ENCODE data around the gene KLF15.

DNA sequence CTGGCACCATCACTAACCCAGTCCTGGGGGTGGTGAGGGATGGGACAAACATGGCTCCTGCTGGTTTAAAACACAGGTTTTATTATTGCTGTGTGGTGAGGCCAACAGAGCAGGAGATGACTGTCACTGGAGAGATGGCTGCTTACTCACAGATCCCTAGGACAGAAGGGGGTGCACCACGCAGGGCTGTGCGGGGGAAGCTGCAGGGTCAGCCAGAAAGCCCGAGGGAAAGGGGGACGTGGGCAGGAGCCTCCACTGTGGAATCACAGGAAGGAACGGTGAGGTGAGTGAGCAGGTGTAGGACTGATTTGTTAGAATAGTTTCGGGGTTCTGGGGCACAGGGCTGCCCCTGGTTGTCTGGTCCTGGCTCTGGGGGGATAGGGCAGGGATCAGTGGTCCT lies 45.0 kb upstream of the KLF15 start:
- TF ChIP-seq POLR2A (IDR thresholded peaks at IDR 0.05; ENCODE audit: low read length) (no peak), GATA1 (IDR thresholded peaks at IDR 0.05; ENCODE audit: low read depth, low read length) (no peak)
